Astrocyte of the hippocampus (primary cell): Measurements from ENCODE around the gene OR6V1.
"Not testable (repeated sequence)": the region's sequence is repeated elsewhere in the genome, so short reads cannot be mapped to it uniquely, and the experiment has no call there.

Experiments
- DNase-seq: peaks from one replicate; pipeline ENCODE4 v3.0.0; 2011; ENCODE audit warnings: low read depth, low spot score

The OR6V1 gene

DNA sequence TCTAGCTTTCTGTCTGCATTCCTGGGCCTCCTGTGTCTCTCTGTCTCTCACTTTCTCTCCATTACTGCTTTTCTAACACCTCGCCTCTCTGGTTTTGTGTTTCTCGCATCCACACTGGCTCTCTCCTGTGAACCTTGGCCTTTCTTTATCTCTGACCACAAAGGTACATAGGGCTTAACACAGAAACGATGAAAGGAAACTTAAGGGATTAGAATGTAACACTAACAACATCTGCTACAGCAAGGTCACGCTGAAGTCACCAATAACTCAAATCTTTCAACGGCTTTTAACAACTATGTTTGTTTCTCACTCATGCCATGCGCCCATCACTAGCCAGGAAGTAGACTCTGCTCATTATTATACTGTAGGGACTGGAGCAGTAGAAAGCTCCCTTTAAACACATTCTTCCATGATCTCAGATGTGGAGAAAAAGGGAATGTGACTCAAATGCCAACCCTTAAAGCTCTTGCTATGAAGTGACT lies 9.3 kb upstream of the OR6V1 start:
- DNase-seq = no peak

DNA sequence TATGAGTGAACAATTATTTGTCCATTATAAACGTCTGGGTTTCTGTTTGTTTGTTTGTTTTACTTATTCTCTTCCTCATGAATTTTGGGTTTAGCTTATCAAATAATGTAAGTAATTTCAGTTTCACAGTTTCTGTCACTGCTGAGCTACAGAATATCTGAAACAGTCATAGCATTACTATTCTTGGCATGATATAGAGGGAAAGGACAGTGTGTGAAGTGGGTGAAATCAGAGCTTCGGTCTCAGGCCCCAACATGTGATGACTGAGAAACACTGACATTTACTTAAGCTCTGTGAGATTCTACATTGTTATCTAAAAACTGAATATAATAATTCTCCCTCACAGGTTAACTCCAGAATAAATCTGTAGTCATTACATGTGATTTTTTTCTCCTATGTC lies 8.8 kb upstream of the OR6V1 start:
- no peak for DNase-seq

DNA sequence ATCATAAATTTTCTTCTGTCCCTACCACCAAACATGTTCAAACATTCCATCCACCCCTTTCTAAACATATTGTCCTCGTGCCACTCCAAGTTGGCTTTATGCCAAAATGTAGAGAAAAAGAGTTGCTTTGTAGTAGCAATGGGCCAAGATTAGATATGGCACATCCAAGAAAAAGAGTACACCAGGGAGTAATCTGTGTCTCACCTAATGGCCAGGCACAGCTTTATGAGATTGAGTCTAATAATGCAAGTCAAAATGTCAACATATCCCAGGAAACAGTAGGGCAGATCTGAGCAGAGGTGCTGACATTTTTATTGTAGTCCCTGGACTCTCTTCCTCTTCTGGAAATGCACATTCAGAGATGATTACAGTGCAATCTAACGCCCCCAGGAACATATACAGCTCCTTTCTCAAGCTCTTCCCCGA lies 5.7 kb upstream of the OR6V1 start:
- DNase-seq = no peak

DNA sequence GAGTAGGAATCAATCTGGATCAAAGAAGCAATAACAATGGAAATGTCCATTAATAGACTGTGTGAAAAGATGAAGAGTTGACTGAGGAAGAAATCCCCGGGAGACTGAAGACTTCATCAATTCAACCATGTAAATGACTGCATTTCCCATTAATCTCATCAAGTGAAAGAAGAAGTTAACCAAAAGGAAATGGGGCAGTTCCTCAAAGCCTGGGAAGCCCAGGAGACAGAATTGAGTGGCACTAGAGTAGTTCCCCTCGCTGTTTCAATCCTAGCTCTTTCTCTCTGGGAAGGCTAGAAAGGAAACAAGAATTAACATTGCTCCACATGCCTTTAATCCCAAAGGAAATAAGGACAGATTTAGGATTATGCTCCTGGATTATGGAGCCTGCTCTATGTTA lies 4.8 kb upstream of the OR6V1 start:
- no peak for DNase-seq

DNA sequence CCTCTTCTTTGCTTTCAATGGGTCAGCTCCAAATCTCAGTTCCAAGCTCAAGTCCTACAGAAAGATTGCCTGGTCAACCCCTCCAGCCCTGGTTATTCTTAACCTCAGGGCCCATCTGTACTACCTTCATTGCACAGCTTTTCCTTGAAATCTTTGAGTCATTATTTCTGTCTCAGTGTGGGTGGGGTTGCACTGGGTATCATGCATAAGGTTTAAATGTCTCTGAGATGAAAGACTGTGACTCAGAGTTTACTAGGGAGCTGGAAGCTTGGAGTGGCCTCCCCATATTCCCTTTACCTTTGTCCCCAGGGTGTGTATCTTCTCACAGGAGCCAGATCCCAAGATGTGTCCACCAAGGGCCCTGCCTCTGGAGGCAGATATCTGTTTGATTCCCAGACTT lies 3.3 kb upstream of the OR6V1 start:
- DNase-seq = no peak

DNA sequence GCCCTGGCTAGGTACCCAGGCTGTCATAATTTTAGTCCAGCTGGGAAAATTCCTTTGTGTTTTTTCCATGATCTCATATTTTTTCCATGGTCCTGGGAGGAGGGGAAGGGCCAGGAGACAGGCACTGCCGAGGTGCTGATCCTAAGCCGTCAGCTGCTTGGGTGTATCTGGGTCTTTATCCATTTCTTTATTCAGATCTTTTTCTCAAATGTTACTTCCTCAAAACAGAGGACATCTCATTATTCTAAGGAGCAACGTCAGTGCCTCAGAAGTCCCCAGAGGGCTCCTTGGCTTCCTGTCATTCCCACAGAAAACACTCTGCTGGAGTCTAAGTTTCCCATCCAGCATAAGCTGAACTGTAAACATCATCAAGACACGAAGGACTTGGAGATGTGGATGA lies 2.8 kb upstream of the OR6V1 start:
- no peak for DNase-seq

DNA sequence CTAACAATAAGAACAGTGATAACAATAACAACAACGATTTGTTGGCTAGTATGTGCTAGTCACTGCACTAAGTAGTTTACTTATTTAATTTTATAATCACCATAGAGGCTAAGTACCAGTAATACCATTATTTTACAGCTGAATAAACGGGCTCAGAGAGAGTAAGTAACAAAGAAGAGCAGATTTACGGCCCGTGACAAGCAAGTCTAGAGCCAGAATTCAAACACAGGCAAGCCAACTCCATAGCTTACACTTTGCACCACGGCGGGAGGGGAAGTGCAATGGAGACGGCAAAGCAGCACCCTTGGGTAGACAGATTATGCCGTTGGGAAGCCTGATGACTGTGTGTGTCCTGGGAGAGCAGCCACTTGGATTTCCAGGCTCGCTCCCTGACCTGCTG lies 1.2 kb upstream of the OR6V1 start:
- no peak for DNase-seq

DNA sequence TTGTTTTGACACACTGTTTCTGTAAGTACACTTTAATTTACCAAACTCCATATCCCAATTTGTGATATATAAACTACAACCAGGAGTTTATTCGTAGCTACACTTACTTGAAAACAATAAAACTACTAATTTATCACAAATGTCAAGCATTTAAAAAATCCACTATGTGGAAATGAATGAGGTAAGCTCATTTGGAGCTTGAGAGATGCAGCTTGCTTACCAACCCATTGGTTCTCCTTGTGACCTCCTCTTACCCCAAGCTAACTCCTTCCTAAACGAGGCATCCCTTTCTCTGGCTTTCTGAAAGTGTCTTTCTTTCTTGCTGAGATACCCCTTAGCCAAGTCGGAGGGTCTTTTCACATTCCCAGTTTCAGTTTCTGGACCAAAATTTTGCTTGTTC lies 2.5 kb downstream of the OR6V1 start:
- no peak for DNase-seq

DNA sequence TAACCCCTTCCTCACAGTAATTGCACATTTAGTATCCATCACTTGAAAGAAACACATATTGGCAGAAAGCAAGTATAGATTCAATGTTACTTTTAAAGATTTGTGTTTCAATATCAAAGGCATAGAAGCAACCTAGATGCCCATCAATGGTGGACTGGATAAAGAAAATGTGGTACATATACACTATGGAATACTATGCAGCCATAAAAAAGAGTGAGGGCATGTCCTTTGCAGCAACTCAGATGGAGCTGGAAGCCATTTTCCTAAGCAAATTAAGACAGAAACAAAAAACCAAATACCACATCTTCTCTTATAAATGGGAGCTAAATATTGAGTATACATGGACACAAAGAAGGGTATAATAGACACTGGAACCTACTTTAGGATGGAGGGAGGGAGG lies 3.6 kb downstream of the OR6V1 start:
- no peak for DNase-seq

DNA sequence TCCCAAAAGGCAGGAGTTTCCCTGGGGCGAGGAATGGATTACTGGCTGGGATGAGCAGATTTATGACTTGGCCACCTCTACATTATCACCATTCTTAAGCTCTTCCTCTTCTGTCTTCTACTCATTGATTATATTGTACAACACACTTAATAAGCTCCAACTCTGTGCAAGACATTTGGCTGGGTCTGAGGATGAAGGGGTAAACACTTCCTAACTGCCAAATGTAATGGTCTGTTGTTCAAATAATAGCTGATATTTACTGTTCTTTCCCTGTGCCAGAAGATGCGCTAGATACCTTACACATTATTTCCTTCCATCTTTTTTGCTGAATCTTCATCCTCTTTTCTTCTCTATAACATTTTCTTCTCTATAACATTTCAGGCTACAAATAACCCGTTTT lies 11.6 kb downstream of the OR6V1 start:
- DNase-seq = no peak

DNA sequence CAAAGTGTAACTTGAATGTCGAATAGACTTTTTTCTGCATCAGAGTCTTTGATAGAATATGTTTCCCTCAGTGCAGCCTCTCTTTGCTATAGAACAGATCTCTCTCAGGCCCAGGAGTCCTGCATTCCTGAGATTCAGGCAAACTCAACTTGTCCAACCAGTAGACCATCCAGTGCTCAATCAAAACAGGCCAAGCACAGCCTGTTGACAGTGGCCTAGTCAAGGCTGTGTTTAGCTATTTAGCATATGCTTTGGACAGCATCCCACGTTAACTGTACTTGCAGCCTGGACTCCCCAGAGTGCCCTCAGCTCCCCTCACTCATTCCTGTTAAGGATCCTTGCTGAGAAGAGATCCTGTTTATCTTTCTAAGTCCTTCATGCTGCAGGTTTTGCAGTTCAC lies 16.3 kb downstream of the OR6V1 start:
- DNase-seq = no peak

DNA sequence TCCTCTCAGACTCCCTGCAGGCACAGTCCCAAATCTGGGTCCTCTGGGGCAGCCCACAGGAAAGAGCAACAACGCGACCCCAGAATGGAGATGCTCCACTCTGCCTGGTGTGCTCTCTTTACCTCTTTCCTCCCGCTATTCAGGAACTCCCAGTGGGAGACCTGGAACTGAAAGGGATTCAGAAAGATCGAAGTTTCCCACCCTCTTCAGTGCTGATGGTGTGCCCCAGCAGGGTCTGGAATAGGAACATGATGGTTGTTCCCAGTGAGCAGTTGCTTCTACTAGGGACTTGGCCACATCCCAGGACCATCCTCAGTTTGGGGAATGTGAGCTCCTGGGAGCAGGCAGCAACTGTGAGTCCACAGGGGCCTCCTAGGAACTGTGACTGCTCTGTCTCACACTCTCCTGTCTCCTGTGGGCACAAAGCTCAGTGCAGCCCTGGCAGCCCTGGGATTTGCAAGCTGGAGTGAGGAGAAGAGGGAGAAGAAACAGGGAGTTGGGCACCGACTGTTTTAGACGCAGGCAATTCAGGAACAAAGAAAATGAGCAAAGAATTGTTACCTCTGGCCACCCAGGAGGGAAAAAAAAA lies 17.9 kb downstream of the OR6V1 start:
- no peak for DNase-seq

DNA sequence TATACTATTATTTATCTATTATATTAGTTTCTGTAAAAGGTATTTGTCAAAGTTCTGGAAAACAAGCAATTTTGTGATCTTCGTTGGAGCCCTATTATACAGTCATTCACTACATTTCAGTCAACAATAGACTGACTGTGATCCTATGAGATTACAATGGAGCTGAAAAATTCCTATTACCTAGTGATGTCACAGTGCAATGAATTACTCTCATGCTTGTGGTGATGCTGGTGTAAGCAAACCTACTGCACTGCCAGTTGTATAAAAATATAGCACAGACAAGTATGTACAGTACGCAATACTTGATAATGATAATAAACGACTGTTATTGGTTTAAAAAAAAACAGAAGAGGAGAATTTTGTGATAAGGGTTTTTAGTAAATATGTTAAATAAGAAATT lies 21.4 kb downstream of the OR6V1 start:
- no peak for DNase-seq

DNA sequence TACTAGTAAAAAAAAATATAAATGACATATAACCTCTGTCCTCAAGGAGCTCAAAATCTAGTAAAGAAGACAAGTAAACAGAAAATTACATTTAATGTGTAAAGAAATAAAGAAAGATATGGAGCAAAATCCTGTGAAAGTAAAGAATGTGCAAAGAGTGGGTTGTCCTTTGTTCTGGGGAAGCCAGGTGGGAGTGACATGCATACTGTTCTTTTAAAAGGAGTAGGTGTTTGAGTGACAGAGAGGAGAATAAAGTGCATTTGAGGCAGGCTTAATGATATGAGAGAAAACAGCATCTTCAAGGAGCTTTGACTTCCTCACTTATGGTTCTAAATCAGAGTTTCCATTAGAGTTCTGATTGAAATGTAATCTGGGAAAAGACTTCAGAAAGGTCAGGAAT lies 22.0 kb downstream of the OR6V1 start:
- no peak for DNase-seq

DNA sequence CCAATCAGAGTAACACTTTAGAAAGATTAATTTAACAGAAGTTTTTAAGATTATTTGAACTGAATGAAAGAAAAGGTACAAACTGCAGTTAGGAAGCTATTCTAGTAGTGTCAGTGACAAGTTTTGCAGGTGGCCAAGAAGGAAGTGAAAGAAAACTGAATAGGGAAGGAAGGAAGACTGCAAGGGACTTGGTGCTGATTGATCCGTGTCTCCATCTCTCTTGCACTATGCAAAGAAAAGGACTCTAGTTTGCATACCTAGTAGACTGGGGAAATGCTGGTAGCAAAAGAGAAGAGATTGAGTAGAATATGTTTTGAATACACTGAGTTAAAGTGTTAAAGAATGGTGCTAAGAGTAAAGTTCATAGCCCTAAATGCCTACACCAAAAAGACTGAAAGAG lies 33.0 kb downstream of the OR6V1 start:
- no peak for DNase-seq

DNA sequence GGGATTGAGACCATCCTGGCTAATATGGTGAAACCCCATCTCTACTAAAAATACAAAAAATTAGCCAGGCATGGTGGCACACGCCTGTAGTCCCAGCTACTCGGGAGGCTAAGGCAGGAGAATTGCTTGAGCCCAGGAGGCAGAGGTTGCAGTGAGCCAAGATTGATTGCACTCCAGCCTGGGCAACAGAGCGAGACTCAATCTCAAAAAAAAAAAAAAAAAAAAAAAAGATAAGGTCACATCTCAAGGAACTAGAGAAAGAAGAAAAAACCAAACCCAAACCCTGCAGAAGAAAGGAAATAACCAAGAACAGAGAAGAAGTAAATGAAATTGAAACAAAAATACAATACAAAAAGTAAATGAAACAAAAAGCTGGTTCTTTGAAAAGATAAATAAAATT lies 33.5 kb downstream of the OR6V1 start:
- not testable (repeated sequence) for DNase-seq

DNA sequence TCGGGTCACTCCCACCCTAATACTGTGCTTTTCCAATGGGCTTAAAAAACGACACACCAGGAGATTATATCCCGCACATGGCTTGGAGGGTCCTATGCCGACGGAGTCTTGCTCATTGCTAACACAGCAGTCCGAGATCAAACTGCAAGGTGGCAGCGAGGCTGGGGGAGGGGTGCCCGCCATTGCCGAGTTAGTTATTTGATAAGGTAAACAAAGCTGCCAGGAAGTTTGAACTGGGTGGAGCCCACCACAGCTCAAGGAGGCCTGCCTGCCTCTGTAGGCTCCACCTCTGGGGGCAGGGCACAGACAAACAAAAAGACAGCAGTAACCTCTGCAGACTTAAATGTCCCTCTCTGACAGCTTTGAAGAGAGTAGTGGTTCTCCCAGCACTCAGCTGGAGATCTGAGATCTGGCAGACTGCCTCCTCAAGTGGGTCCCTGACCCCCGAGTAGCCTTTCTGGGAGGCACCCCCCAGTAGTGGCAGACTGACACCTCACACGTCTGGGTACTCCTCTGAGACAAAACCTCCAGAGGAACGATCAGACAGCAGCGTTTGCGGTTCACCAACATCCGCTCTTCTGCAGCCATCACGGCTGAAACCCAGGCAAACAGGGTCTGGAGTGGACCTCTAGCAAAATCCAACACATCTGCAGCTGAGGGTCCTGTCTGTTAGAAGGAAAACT lies 36.5 kb downstream of the OR6V1 start:
- DNase-seq = not testable (repeated sequence)

DNA sequence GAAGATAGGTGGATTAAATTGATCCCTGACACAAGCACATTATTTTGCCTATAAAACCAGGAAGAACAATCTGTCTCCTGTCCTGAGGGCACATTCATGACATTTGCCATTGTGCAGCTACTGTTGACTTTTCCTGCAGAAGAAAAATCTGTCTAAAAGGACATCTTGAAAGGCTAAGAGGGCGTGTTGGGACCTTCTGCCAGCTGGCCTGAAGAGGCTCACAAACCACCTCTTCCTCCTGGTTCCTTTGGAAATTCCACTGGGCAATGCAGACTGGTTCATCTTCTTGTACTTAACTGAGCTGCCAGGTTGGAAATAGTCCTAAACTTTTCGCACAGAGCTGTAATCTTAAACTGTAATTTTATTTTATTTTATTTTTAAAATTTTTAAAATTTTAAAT lies 44.0 kb downstream of the OR6V1 start:
- DNase-seq = no peak

DNA sequence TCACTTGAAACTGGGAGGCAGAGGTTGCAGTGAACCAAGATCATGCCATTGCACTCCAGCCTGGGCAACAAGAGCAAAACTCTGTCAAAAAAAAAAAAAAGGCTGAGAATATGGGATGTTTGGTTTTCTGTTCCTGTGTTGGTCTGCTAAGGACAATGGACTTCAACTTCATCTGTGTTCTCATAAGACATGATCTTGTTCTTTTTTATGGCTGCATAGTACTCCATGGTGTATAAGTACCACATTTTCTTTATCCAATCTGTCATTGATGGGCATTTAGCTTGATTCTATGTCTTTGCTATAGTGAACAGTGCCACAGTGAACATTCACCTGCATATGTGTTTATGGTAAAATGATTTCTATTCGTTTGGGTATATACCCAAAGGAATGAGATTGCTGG lies 47.4 kb downstream of the OR6V1 start:
- DNase-seq = not testable (repeated sequence)
